ENCODE data around the gene NANP. TPM values are rescaled to one million over a fixed set of nuclear protein-coding genes. Genes with fewer than 3 reads are reported as not detected.

NANP gene
- total RNA-seq, 1 donor from 2014 or later, result 5.0 TPM

GRCh38 chr20:25669826-25670422, 46.1 kb upstream of the NANP start:
- H3K9ac ChIP-seq (ENCODE audit: low read length), result no peak overlapping the region
- H3K4me3 Mint-ChIP-seq (ENCODE audit: unreplicated experiment), result no peak overlapping the region
- peaks cover 4% of the 10 kb centered on the region for H4K20me1 ChIP-seq (ENCODE audit: insufficient read depth, low read length)
- H3K4me1 Mint-ChIP-seq (ENCODE audit: low read depth, unreplicated experiment), result peaks cover 5% of the 10 kb centered on the region
- FAIRE-seq (peak; percentile 88), DNase-seq (ENCODE audit: low read depth) (peak; percentile 43)
- H3K27me3 ChIP-seq (ENCODE audit: insufficient read depth, low read length), result no peaks in the 10 kb centered on the region
- peaks cover 15% of the 10 kb centered on the region for H3K36me3 Mint-ChIP-seq (ENCODE audit: low read depth, unreplicated experiment)
- no peaks in the 10 kb centered on the region for H3K9me3 ChIP-seq (ENCODE audit: insufficient read depth, low read depth, low read length)
- no peak overlapping the region for H3K27ac Mint-ChIP-seq (ENCODE audit: unreplicated experiment)
- no peak overlapping the region for H2AFZ ChIP-seq (ENCODE audit: low read depth, low read length)
- H3K27ac ChIP-seq (ENCODE audit: low read depth, low read length), result no peak overlapping the region
- H3K9me3 Mint-ChIP-seq (ENCODE audit: unreplicated experiment), result no peaks in the 10 kb centered on the region
- no peak overlapping the region for H3K4me3 ChIP-seq (ENCODE audit: insufficient read depth, low read depth, low read length)
- H3K4me1 ChIP-seq (ENCODE audit: insufficient read depth, low read length), result no peaks in the 10 kb centered on the region
- H3K79me2 ChIP-seq (ENCODE audit: insufficient read depth, low read length), result no peaks in the 10 kb centered on the region
- no peaks in the 10 kb centered on the region for H3K27me3 Mint-ChIP-seq (ENCODE audit: low read depth, unreplicated experiment)
- H3K36me3 ChIP-seq (ENCODE audit: insufficient read depth, low read length), result peaks cover 14% of the 10 kb centered on the region
- no peak overlapping the region for H3K4me2 ChIP-seq (ENCODE audit: low read length)
- no peak for TF ChIP-seq EZH2 (IDR thresholded peaks at IDR 0.05; ENCODE audit: insufficient read depth, low read length)
- TF ChIP-seq, protein P1, sequence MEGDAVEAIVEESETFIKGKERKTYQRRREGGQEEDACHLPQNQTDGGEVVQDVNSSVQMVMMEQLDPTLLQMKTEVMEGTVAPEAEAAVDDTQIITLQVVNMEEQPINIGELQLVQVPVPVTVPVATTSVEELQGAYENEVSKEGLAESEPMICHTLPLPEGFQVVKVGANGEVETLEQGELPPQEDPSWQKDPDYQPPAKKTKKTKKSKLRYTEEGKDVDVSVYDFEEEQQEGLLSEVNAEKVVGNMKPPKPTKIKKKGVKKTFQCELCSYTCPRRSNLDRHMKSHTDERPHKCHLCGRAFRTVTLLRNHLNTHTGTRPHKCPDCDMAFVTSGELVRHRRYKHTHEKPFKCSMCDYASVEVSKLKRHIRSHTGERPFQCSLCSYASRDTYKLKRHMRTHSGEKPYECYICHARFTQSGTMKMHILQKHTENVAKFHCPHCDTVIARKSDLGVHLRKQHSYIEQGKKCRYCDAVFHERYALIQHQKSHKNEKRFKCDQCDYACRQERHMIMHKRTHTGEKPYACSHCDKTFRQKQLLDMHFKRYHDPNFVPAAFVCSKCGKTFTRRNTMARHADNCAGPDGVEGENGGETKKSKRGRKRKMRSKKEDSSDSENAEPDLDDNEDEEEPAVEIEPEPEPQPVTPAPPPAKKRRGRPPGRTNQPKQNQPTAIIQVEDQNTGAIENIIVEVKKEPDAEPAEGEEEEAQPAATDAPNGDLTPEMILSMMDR (IDR thresholded peaks at IDR 0.05; ENCODE audit: insufficient read depth, low read depth, low read length), result no peak

- no peaks in the 10 kb centered on the region for H3K79me2 ChIP-seq (ENCODE audit: insufficient read depth, low read length)
- DNase-seq (ENCODE audit: low read depth), result no peak
- no peak overlapping the region for H3K27ac ChIP-seq (ENCODE audit: low read depth, low read length)
- no peak overlapping the region for H2AFZ ChIP-seq (ENCODE audit: low read depth, low read length)
- Mint-ChIP-seq H3K4me3 (ENCODE audit: unreplicated experiment) (no peak overlapping the region), H3K36me3 (ENCODE audit: low read depth, unreplicated experiment) (peaks cover 3% of the 10 kb centered on the region), H3K4me1 (ENCODE audit: low read depth, unreplicated experiment) (peaks cover 5% of the 10 kb centered on the region), H3K27ac (ENCODE audit: unreplicated experiment) (no peak overlapping the region), H3K27me3 (ENCODE audit: low read depth, unreplicated experiment) (no peaks in the 10 kb centered on the region), H3K9me3 (ENCODE audit: unreplicated experiment) (no peaks in the 10 kb centered on the region)
- H3K36me3 ChIP-seq (ENCODE audit: insufficient read depth, low read length), result peaks cover 1% of the 10 kb centered on the region
- H3K9me3 ChIP-seq (ENCODE audit: insufficient read depth, low read depth, low read length), result no peaks in the 10 kb centered on the region
- no peak overlapping the region for H3K4me3 ChIP-seq (ENCODE audit: insufficient read depth, low read depth, low read length)
- H3K9ac ChIP-seq (ENCODE audit: low read length), result no peak overlapping the region
- FAIRE-seq, result no peak
- no peaks in the 10 kb centered on the region for H3K4me1 ChIP-seq (ENCODE audit: insufficient read depth, low read length)
- H4K20me1 ChIP-seq (ENCODE audit: insufficient read depth, low read length), result no peaks in the 10 kb centered on the region
- no peak overlapping the region for H3K4me2 ChIP-seq (ENCODE audit: low read length)
- H3K27me3 ChIP-seq (ENCODE audit: insufficient read depth, low read length), result no peaks in the 10 kb centered on the region
- TF ChIP-seq EZH2 (IDR thresholded peaks at IDR 0.05; ENCODE audit: insufficient read depth, low read length), result no peak
- TF ChIP-seq, protein P1 (IDR thresholded peaks at IDR 0.05; ENCODE audit: insufficient read depth, low read depth, low read length), result no peak
Measured at GRCh38 chr20:25668446-25668845, 44.6 kb upstream of the NANP start.

GRCh38 chr20:25659999-25660398, 36.2 kb upstream of the NANP start:
- Histone ChIP-seq H3K4me3 (ENCODE audit: insufficient read depth, low read depth, low read length) (no peak overlapping the region), H3K4me1 (ENCODE audit: insufficient read depth, low read length) (no peaks in the 10 kb centered on the region), H3K79me2 (ENCODE audit: insufficient read depth, low read length) (no peaks in the 10 kb centered on the region), H2AFZ (ENCODE audit: low read depth, low read length) (no peak overlapping the region), H3K27ac (ENCODE audit: low read depth, low read length) (no peak overlapping the region), H3K9ac (ENCODE audit: low read length) (no peak overlapping the region), H3K4me2 (ENCODE audit: low read length) (no peak overlapping the region), H4K20me1 (ENCODE audit: insufficient read depth, low read length) (no peaks in the 10 kb centered on the region), H3K36me3 (ENCODE audit: insufficient read depth, low read length) (no peaks in the 10 kb centered on the region), H3K9me3 (ENCODE audit: insufficient read depth, low read depth, low read length) (no peaks in the 10 kb centered on the region), H3K27me3 (ENCODE audit: insufficient read depth, low read length) (no peaks in the 10 kb centered on the region)
- H3K27me3 Mint-ChIP-seq (ENCODE audit: low read depth, unreplicated experiment), result no peaks in the 10 kb centered on the region
- no peak overlapping the region for H3K4me3 Mint-ChIP-seq (ENCODE audit: unreplicated experiment)
- no peak overlapping the region for H3K27ac Mint-ChIP-seq (ENCODE audit: unreplicated experiment)
- no peaks in the 10 kb centered on the region for H3K36me3 Mint-ChIP-seq (ENCODE audit: low read depth, unreplicated experiment)
- no peak for FAIRE-seq
- no peaks in the 10 kb centered on the region for H3K9me3 Mint-ChIP-seq (ENCODE audit: unreplicated experiment)
- TF ChIP-seq EZH2 (IDR thresholded peaks at IDR 0.05; ENCODE audit: insufficient read depth, low read length), result no peak
- TF ChIP-seq, protein P1 (IDR thresholded peaks at IDR 0.05; ENCODE audit: insufficient read depth, low read depth, low read length), result no peak
- no peaks in the 10 kb centered on the region for H3K4me1 Mint-ChIP-seq (ENCODE audit: low read depth, unreplicated experiment)
- no peak for DNase-seq (ENCODE audit: low read depth)
